H1 (cell line): ENCODE data around the gene MIF4GD. TPM values are rescaled to one million over a fixed set of nuclear protein-coding genes. Genes with fewer than 3 reads are reported as not detected.

Experiments used
- CTCF ChIA-PET: fragments of 300-600 bp; sonication (Branson Sonifier 250); formaldehyde crosslinking; loops from one replicate; lab custom pipeline; 2021; ENCODE audit not compliant: partially characterized antibody; lab: Charles Lee
- POLR2A ChIA-PET: fragments of 300-600 bp; sonication (Branson Sonifier 250); formaldehyde crosslinking; loops from one replicate; lab custom pipeline; 2021; ENCODE audit warnings: inconsistent platforms; ENCODE audit not compliant: partially characterized antibody; lab: Charles Lee
- DNase-seq, 2 experiments: peaks; one replicate each; pipeline versions ENCODE4 v3.0.0 to v3.0.0-alpha.2; 2010 to 2022; ENCODE audit warnings: low spot score in 2 of 2, low read depth in 1 of 2, mixed read lengths in 1 of 2
- FAIRE-seq: peaks from 2 replicates; lab custom pipeline; 2011; peaks lifted over from hg19 to GRCh38; lab: Jason Lieb, UNC
- H2AFZ ChIP-seq: 2 replicates; pipeline ENCODE4 v1.8.1; 2012; ENCODE audit warnings: low read length, inconsistent platforms
- H2AK5ac ChIP-seq: 2 replicates; pipeline ENCODE4 v1.6.1; 2013; ENCODE audit warnings: low read depth, low read length
- H2BK120ac ChIP-seq: replicated peaks from 2 replicates; pipeline ENCODE3; 2013; ENCODE audit warnings: low read depth, low read length, inconsistent platforms
- H2BK12ac ChIP-seq: 2 replicates; pipeline ENCODE4 v1.6.1; 2013; ENCODE audit warnings: low read depth, low read length
- H2BK15ac ChIP-seq: 2 replicates; pipeline ENCODE4 v1.6.1; 2013; ENCODE audit warnings: low read length
- H2BK20ac ChIP-seq: 2 replicates; pipeline ENCODE4 v1.6.1; 2013; ENCODE audit warnings: low read length
- H2BK5ac ChIP-seq: 2 replicates; pipeline ENCODE4 v1.6.1; 2013; ENCODE audit warnings: low read depth, low read length
- H3K14ac ChIP-seq: 2 replicates; pipeline ENCODE4 v1.6.1; 2013; ENCODE audit warnings: inconsistent platforms; ENCODE audit not compliant: insufficient read length
- H3K18ac ChIP-seq: 2 replicates; pipeline ENCODE4 v1.6.1; 2013; ENCODE audit warnings: low read length; ENCODE audit errors: extremely low read depth
- H3K23ac ChIP-seq: 2 replicates; pipeline ENCODE4 v1.6.1; 2013; ENCODE audit warnings: inconsistent platforms; ENCODE audit not compliant: insufficient read length
- H3K23me2 ChIP-seq: 2 replicates; pipeline ENCODE4 v1.6.1; 2013; ENCODE audit warnings: low read depth, low read length
- H3K27ac ChIP-seq: 2 replicates; pipeline ENCODE4 v1.6.1; 2011; ENCODE audit warnings: low read depth, low read length, inconsistent platforms
- H3K27me3 ChIP-seq, 4 experiments: replicated peaks in 1 of 4; 1 replicate in 1 of 4; 2 replicates in 3 of 4; pipeline versions ENCODE4 v1.6.1 to v1.8.1; 2011 to 2013; ENCODE audit warnings: low read length in 3 of 4, mild to moderate bottlenecking in 3 of 4, inconsistent platforms in 2 of 4, mixed read lengths in 2 of 4, moderate library complexity in 1 of 4; ENCODE audit not compliant: control insufficient read depth in 3 of 4, insufficient read depth in 3 of 4; ENCODE audit errors: extremely low read depth in 1 of 4
- H3K36me3 ChIP-seq, 4 experiments: 2 replicates each; pipeline versions ENCODE4 v1.6.1 to v1.8.1; 2011 to 2013; ENCODE audit warnings: mild to moderate bottlenecking in 4 of 4, low read length in 3 of 4, moderate library complexity in 2 of 4, control low read depth in 1 of 4, inconsistent platforms in 1 of 4; ENCODE audit not compliant: insufficient read depth in 4 of 4, control insufficient read depth in 2 of 4
- H3K4ac ChIP-seq: replicated peaks from 2 replicates; pipeline ENCODE3; 2013; ENCODE audit warnings: low read length, low read depth, mixed read lengths, inconsistent platforms; ENCODE audit not compliant: insufficient read length
- H3K4me1 ChIP-seq, 4 experiments: replicated peaks in 1 of 4; 1 replicate in 1 of 4; 2 replicates in 3 of 4; pipeline versions ENCODE4 v1.6.1 to v1.8.1; 2011 to 2013; ENCODE audit warnings: low read length in 3 of 4, inconsistent platforms in 2 of 4, mixed read lengths in 1 of 4; ENCODE audit not compliant: insufficient read depth in 4 of 4, control insufficient read depth in 3 of 4
- H3K4me2 ChIP-seq, 2 experiments: 2 replicates each; pipeline versions ENCODE4 v1.6.1 to v1.8.1; 2011 to 2013; ENCODE audit warnings: low read depth in 2 of 2, low read length in 2 of 2, control low read depth in 1 of 2, inconsistent platforms in 1 of 2, mild to moderate bottlenecking in 1 of 2; ENCODE audit not compliant: insufficient read depth in 1 of 2
- H3K4me3 ChIP-seq, 4 experiments: fragments of 200-600, 300-600 bp in 1 of 4; sonication (generic), shearing (Covaris generic), sonication (Bioruptor Twin) in 1 of 4; 2 replicates each; pipeline versions ENCODE4 v1.5.1 to v1.8.1; 2011 to 2016; ENCODE audit warnings: low read length in 4 of 4, low read depth in 3 of 4, control low read depth in 2 of 4, inconsistent platforms in 2 of 4, mild to moderate bottlenecking in 2 of 4, mixed read lengths in 1 of 4, moderate library complexity in 1 of 4; ENCODE audit not compliant: insufficient read depth in 2 of 4; ENCODE audit errors: extremely low read depth in 1 of 4
- H3K56ac ChIP-seq: replicated peaks from 2 replicates; pipeline ENCODE3; 2013; ENCODE audit warnings: low read depth, mild to moderate bottlenecking, mixed read lengths, low read length, inconsistent platforms; ENCODE audit not compliant: insufficient read length
- H3K79me1 ChIP-seq: 2 replicates; pipeline ENCODE4 v1.6.1; 2013; ENCODE audit warnings: low read depth, low read length, control low read depth
- H3K79me2 ChIP-seq, 2 experiments: 2 replicates each; pipeline versions ENCODE4 v1.6.1 to v1.8.1; 2012 to 2013; ENCODE audit warnings: low read length in 2 of 2, mild to moderate bottlenecking in 2 of 2, inconsistent platforms in 1 of 2; ENCODE audit not compliant: insufficient read depth in 2 of 2, control insufficient read depth in 1 of 2
- H3K9ac ChIP-seq, 4 experiments: replicated peaks in 1 of 4; 1 replicate in 1 of 4; 2 replicates in 3 of 4; pipeline versions ENCODE4 v1.6.1 to v1.8.1; 2011 to 2013; ENCODE audit warnings: low read depth in 3 of 4, low read length in 3 of 4, control low read depth in 2 of 4, mild to moderate bottlenecking in 2 of 4, moderate library complexity in 2 of 4, inconsistent platforms in 1 of 4; ENCODE audit errors: extremely low read depth in 1 of 4
- H3K9me3 ChIP-seq, 2 experiments: 2 replicates each; pipeline versions ENCODE4 v1.6.1 to v1.8.1; 2012 to 2013; ENCODE audit warnings: mild to moderate bottlenecking in 2 of 2, moderate library complexity in 2 of 2, control low read depth in 1 of 2, inconsistent platforms in 1 of 2, low read depth in 1 of 2, low read length in 1 of 2, mixed read lengths in 1 of 2; ENCODE audit not compliant: insufficient read depth in 2 of 2
- H4K20me1 ChIP-seq, 2 experiments: replicated peaks in 1 of 2; 2 replicates each; pipeline versions ENCODE3 to v1.8.1; 2011 to 2013; ENCODE audit warnings: inconsistent platforms in 2 of 2, low read length in 2 of 2, mild to moderate bottlenecking in 1 of 2; ENCODE audit not compliant: insufficient read depth in 2 of 2, control insufficient read depth in 1 of 2
- H4K5ac ChIP-seq: 2 replicates; pipeline ENCODE4 v1.6.1; 2013; ENCODE audit warnings: low read length, low read depth, mixed read lengths, inconsistent platforms; ENCODE audit not compliant: insufficient read length
- H4K8ac ChIP-seq: 2 replicates; pipeline ENCODE4 v1.8.0; 2013; ENCODE audit warnings: mild to moderate bottlenecking, moderate library complexity, low read length, inconsistent platforms; ENCODE audit not compliant: insufficient read depth; ENCODE audit errors: extremely low read depth
- H4K91ac ChIP-seq: replicated peaks from 2 replicates; pipeline ENCODE3; 2013; ENCODE audit warnings: low read length, mixed read lengths, inconsistent platforms; ENCODE audit not compliant: insufficient read length
- CEBPB ChIP-seq: IDR thresholded peaks from 2 replicates; pipeline ENCODE4 v1.6.1; 2012; ENCODE audit warnings: low read depth, low read length
- EGR1 ChIP-seq: IDR thresholded peaks from 2 replicates; pipeline ENCODE4 v1.6.1; 2011; ENCODE audit warnings: low read depth, low read length, borderline replicate concordance
- HDAC6 ChIP-seq: IDR thresholded peaks from one replicate; pipeline ENCODE4 v1.7.1; 2012; ENCODE audit warnings: low read depth, mild to moderate bottlenecking, inconsistent platforms, low read length, moderate library complexity
- MAFK ChIP-seq: IDR thresholded peaks from 2 replicates; pipeline ENCODE4 v1.6.1; 2012; ENCODE audit warnings: low read depth, mild to moderate bottlenecking, improper control_type of control experiment, low read length
- POU5F1 ChIP-seq: IDR thresholded peaks from 2 replicates; pipeline ENCODE4 v1.6.1; 2011; ENCODE audit warnings: low read depth, mild to moderate bottlenecking, low read length, moderate library complexity
- RBBP5 ChIP-seq: IDR thresholded peaks from 2 replicates; pipeline ENCODE4 v1.7.1; 2012; ENCODE audit warnings: low read depth, mild to moderate bottlenecking, inconsistent platforms, low read length, moderate library complexity, borderline replicate concordance
- RXRA ChIP-seq: IDR thresholded peaks from 2 replicates; pipeline ENCODE4 v1.6.1; 2011; ENCODE audit warnings: low read depth, mild to moderate bottlenecking, low read length, moderate library complexity; ENCODE audit not compliant: insufficient read depth
- SAP30 ChIP-seq: fragments of 300-600 bp; sonication (generic); IDR thresholded peaks from 2 replicates; pipeline ENCODE4 v1.7.1; 2012; ENCODE audit warnings: low read length, moderate library complexity, mild to moderate bottlenecking, inconsistent platforms; ENCODE audit not compliant: insufficient read depth, insufficient replicate concordance
- TAF7 ChIP-seq: optimal IDR thresholded peaks from 2 replicates; pipeline ENCODE3; 2011; ENCODE audit warnings: low read depth, mild to moderate bottlenecking, inconsistent platforms, low read length, moderate library complexity, borderline replicate concordance
- WGBS, 2 experiments: shearing (Covaris generic) in 1 of 2; methylation state at CpG; one replicate each; pipeline versions ENCODE4 v1.1.6 to v1.1.7; 2013 to 2015; ENCODE audit warnings: low lambda C conversion rate in 2 of 2, mixed read lengths in 2 of 2, inconsistent platforms in 1 of 2, low coverage in 1 of 2, missing lambda C conversion rate in 1 of 2; ENCODE audit not compliant: insufficient replicate concordance in 2 of 2, insufficient coverage in 1 of 2, insufficient read length in 1 of 2; ENCODE audit errors: extremely low coverage in 1 of 2, missing lambda C conversion rate in 1 of 2; 5-methylcytosine and 5-hydroxymethylcytosine counted together
- polyA plus RNA-seq, 7 experiments: library from polyadenylated mRNA; depleted of rRNA in 3 of 7; stranded (reverse) in 5 of 7; unstranded in 2 of 7; fragments of >200 nt in 5 of 7; fragments of 200-250 nt in 2 of 7; gene quantifications; 1 replicate in 5 of 7; 2 replicates in 1 of 7; 4 replicates in 1 of 7; pipeline versions ENCODE4 v1.2.1 to v1.2.3, GENCODE V29; 2011 to 2013; ENCODE audit warnings: missing spikeins in 2 of 7, mixed read lengths in 2 of 7
- total RNA-seq: library from RNA; stranded (reverse); fragmentation: NEBNext Ultra II Directional; extraction: Animal tissue kit (Norgen Biotek cat#: 25700); gene quantifications from 2 replicates; pipeline ENCODE4 v1.2.1, GENCODE V29; 2021

MIF4GD gene
- total and polyA plus RNA-seq, 2 of the 8 experiments (the other 6 are each of a cell fraction or from before 2014, with no cell fraction given) = 16.1 to 51.1 TPM

DNA sequence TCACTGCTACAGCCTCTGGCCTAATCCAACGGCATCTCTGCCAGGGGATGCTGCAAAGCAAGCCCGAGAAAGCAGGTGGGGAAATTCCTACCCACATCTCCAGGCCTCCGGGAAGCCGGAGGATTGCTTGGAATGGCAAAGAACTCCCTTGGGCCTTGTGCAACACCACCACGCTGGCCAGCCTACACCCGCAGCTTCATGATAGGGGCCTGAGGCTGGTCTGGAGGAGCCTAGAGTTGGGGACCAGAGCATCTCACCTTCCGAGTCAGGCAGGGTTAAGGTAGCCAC is 29.9 kb downstream of the MIF4GD start:
- Histone ChIP-seq H3K4me2 (no peak overlapping the region), H3K14ac (no peak overlapping the region), H3K27me3 (no peaks in the 10 kb centered on the region), H3K4me3 (no peak overlapping the region), H2BK12ac (no peak overlapping the region), H3K79me1 (no peaks in the 10 kb centered on the region), H3K23ac (no peak overlapping the region), H2AK5ac (no peak overlapping the region), H4K91ac (no peak overlapping the region), H3K9ac (no peak overlapping the region), H3K79me2 (no peaks in the 10 kb centered on the region), H2BK5ac (no peak overlapping the region), H3K4me1 (peaks cover 0 to 4% (median 0%) of the 10 kb centered on the region in 4 experiments; a peak in 3 of 7 replicates), H3K27ac (no peak overlapping the region; the same call in 1 of the 2 replicates), H3K4ac (no peak overlapping the region), H2BK120ac (no peak overlapping the region), H2BK20ac (no peak overlapping the region), H2AFZ (no peak overlapping the region), H3K9me3 (no peaks in the 10 kb centered on the region), H3K23me2 (no peaks in the 10 kb centered on the region), H3K36me3 (peaks cover 27 to 72% (median 60%) of the 10 kb centered on the region in 4 experiments), H3K18ac (no peak overlapping the region), H3K56ac (no peak overlapping the region), H4K20me1 (peaks cover 14 to 29% of the 10 kb centered on the region in 2 experiments), H4K5ac (no peak overlapping the region), H2BK15ac (no peak overlapping the region), H4K8ac (peak overlapping the region; percentile 45; the same call in 1 of the 2 replicates)
- DNase-seq = no peak
- ChIA-PET CTCF (interaction anchor here (0.6 to 16.5 kb wide), 45 partner anchors 8 to 391 kb away, joined by 3 to 369 read pairs (median 5); partner anchors contain the start of genes GGA3, GRB2, MIF4GD and MRPS7), POLR2A (interaction anchor here (0.9 to 6.3 kb wide), 15 partner anchors 9 to 156 kb away, joined by 3 to 53 read pairs (median 4); partner anchors contain the start of genes ARMC7, GGA3, MIF4GD and MRPS7)
- FAIRE-seq = no peak
- WGBS, 2 experiments = 96% methylated on average over 7 of the region's 7 CpGs; no CpG with 5 or more reads in 1 of the 2 experiments
- TF ChIP-seq POU5F1 = no peak
- no peak for TF ChIP-seq MAFK
- TF ChIP-seq CEBPB = no peak
- TF ChIP-seq RBBP5 = no peak
- TF ChIP-seq TAF7 = no peak
- no peak for TF ChIP-seq EGR1
- no peak for TF ChIP-seq HDAC6
- TF ChIP-seq RXRA = no peak
- TF ChIP-seq SAP30 = no peak
